Umbilical cord (tissue), 2 donors: ENCODE measurements around the gene OCA2. TPM values are rescaled to one million over a fixed set of nuclear protein-coding genes. Genes with fewer than 3 reads are reported as not detected.

Source experiments
- DNase-seq: peaks from one replicate; pipeline ENCODE4 v3.0.0-alpha.2; 2015; ENCODE audit warnings: low spot score
- total RNA-seq: library from RNA; depleted of rRNA; stranded (reverse); fragments of >200 nt; gene quantifications from one replicate; pipeline ENCODE4 v1.2.3, GENCODE V29; 2014; ENCODE audit warnings: low replicate concordance; ENCODE audit not compliant: insufficient read depth

OCA2 gene
- total RNA-seq, 1 donor from 2014 or later, result 41.2 TPM

DNA sequence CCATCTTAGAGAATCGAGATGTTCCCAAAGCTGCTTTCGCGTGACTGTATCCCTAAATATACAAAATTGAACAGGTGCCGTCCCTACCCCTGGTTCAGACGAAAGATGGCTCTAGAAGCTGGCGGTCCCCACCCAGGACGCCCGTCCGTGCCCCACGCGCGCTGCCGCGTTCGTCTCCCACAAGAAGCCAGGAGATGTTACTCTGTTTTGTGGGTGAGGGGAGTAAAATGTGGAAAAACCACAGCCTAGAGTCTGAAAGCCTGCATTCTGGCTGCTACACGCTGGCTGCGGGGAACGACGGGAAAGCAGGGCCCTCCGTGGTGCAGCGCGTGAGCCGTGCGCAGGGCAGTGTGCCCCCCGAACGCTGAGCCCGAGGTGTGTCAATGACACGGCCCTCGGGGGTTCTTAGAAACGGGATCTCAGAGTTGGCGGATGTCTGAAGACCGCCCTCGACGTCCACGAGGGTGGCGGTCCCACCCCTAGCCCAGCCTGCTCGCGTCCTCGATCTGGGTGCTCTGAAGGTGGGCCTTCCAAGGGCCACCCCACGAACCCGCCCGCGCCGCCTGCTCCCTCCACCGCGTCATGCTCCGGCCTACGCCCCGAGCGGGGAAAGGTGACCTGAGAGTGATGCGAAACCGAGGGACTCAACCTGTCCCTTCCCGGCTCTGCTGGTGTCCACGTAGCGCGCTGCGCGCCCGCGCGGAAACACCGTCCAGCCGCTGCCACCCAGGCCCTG is 95.6 kb downstream of the OCA2 start:
- DNase-seq, result no peak

DNA sequence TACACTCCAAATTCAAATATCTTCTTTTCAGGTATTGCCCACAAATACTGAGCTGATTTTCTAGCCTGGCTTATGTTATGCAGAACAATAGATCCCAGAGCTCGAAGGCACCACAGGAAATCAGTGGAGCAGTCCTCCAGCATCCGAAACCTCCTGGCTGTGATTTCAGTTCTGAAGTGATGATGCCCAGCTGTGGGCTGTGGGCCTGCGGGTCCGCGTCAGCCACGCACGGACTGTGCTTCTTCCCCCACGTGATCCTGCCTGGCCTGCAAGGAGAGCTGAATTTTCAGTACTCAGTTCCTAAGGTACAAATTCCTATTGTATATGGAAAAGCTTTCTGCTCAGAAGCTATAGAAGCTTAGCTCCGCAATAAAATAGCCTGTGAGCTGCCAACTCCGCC is 96.2 kb downstream of the OCA2 start:
- DNase-seq, result no peak

DNA sequence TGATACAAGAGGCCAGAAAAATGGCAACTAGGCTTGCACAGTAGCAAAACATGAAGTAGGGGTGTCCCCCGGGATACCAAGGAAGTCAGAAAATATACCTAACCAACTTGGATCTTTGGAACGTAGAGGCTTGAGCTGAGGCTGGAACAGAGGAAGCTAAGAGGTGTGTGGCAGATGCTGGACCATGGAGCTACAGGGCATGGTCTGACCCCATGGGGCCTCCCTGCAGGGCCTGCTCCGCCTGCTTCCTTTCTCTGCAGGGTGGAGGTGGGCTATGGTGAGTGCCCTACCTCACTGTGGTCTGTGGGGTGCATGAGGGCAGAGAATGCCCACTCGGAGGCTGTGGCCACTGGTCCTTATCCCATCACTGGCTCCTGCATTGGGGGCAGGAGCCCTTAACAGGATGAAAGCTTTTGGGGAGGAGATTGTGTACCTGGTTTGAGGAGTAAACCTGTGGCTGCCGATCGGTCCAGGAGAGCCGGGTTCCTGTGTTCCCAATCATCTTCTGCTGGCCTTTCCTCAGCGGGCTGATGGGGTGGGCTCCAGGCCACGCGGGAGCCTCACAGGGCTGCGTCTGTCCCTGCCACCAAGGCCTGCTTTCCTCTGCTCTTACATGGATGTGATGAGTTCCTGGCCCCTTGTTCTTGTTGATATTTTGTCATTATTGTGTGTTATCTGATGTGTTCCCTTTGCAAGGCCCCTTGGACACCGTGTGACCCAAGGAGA is 96.8 kb downstream of the OCA2 start:
- no peak for DNase-seq

GRCh38 chr15:28001641-28002040 is 97.5 kb downstream of the OCA2 start:
- no peak for DNase-seq

DNA sequence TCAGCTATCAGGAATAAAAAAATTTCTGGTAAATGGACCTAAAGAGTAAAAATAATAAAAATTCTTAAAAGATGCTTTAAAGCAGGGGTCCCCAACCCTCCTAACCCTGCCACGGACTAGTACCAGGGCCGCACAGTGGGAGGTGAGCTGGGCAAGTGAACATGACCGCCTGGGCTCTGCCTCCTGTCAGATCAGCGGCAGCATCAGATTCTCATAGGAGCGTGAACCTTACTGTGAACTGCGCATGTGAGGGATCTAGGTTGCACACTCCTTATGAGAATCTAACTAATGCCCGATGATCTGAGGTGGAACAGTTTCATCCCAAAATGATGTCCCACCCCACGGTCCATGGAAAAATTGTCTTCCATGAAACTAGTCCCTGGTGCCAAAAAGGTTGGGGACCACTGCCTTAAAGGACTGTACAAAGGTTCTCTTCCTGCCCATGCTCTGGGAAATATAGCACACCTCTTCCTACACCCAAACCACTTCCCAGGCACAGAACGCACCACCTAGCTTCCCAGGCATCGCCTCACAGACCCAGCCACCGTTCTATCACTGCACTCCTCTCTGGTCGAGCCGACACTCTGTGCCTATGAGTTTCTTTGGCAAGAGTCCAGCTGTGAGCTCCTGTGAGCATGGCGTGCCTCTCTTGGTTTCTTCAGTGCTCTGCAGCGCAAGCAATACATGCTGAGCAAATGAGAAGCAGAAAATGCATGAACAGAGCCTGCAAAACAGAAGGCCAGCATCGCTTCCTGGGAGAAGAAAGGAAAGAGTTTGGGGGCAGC is 104.9 kb downstream of the OCA2 start:
- peak; percentile 3 for DNase-seq

DNA sequence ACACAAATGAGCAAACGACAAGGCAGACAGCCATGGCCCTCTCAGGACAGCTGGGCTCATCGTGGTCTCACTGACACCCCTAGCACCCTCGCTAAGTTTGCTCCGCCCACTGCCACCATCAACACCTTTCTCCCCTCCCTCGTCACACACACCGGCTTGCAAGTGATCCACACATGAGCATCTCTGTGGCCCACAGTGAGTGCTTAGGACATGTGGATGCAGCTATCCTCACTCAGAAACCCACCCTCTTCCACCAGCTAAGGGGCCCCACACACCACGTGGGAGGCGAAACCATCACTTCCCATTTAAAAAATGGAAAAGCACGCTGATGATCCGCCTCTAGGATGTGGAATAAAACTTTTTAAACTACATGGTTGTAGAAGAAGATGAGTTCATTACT is 105.6 kb downstream of the OCA2 start:
- no peak for DNase-seq

- no peak for DNase-seq
Observed at GRCh38 chr15:27990521-27991515, 108.3 kb downstream of the OCA2 start.

DNA sequence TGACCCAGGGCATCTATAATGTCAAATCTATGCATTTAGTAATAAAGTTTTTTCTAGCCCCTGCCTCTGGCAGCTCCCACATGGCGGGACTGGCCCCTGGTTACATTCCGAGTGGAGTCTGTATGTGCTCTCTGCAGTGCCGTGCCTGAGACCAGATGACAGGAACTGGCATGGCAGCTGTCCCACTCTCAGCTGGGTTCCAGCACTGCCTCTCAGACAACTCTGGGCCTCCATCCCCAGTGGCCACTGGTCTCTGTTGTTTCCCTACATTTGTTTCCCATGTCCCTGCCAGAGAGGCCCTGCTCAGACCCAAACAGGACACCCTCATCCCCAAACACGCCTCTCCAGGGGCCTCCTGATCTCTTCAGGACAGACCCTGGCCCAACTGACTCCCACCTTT is 109.3 kb downstream of the OCA2 start:
- no peak for DNase-seq

DNA sequence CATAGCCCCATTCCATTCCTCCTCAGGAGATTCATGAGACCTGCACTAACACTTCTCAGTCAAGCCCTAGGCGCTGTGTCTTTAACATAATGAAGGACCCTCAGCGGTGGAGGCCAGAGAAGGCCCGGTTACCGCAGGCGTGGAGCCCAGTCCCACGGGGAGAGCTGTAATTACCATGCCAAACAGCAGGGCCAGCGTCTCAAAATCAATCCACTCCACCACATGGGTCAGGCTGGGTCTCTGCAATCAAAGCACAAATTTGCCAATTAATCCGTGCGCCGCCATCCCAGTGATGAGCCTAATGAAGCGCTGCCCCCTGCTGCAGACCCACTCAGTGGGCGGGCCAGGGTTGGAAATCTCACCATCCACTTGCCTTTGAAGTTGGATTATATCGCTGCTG is 109.7 kb downstream of the OCA2 start:
- DNase-seq, result no peak

DNA sequence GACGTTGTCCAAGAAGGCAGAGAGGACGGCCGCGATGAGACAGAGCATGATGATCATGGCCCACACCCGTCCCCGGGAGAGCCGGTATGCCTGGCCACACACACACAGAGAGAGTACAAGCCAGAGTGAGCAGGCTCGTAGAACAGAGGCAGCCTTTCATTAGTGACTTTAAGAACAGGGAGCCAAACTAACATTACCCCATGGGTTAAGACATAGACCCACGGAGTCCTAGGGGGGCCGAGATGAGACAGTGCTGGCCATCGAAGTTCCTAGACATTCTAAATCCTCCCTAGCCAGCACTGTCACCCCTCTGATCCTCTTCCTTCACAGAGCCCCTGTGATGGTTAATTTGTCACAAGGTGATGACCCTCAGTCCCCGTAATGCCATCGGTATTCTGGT is 114.0 kb downstream of the OCA2 start:
- DNase-seq, result no peak

GRCh38 chr15:27983496-27983895 is 115.6 kb downstream of the OCA2 start:
- DNase-seq, result no peak

GRCh38 chr15:27977696-27978095 is 121.4 kb downstream of the OCA2 start:
- DNase-seq, result no peak

DNA sequence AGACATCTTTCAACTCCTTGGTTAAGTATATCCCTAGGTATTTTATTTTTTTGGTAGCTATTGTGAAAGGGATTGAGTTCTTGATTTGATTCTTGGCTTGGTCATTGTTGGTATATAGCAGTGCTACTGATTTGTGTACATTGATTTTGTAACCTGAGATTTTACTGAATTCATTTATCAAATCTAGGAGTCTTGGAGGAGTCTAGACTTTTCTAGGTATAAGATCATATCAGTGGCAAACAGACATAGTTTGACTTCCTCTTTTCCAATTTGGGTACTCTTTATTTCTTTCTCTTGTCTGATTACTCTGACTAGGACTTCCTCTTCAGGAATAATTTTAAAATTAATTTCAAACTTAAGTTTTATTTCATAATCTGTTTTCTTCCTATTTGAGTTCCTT is 125.2 kb downstream of the OCA2 start:
- no peak for DNase-seq

- no peak for DNase-seq
Observed at GRCh38 chr15:27970661-27971392, 128.3 kb downstream of the OCA2 start.

DNA sequence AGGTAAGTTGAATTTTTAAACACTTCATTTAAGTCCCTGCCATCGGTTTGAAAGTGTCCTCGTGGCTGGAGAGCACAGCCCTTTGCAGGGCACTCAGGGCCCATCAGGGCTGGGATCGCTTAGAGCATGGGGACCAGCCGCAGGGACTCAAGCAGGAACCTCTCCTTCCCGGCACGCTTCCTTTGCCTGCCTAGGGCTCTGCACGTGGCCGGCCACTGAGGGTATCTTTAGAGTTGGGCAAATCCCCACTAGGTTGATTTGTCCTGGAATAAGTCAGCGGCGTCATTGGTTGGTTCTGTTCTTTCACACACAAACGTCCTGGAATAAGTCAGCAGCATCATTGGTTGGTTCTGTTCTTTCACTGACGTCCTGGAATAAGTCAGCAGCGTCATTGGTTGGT is 131.6 kb downstream of the OCA2 start:
- no peak for DNase-seq

GRCh38 chr15:27965546-27965945 is 133.6 kb downstream of the OCA2 start:
- no peak for DNase-seq

DNA sequence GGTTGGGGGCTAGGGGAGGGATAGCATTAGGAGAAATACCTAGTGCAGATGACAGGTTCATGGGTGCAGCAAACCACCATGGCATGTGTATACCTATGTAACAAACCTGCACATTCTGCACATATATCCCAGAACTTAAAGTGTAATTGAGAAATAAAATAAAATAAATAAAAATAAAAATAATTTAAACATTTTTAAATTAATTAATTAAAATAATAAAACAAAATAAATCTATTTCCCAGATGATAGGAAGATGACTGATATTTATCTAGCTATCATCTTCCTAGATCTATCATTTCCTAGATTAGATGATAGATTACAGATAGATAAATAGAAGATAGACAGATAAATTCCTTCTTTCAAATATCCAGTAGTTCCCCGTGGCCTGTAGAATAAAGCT is 137.3 kb downstream of the OCA2 start:
- no peak for DNase-seq

DNA sequence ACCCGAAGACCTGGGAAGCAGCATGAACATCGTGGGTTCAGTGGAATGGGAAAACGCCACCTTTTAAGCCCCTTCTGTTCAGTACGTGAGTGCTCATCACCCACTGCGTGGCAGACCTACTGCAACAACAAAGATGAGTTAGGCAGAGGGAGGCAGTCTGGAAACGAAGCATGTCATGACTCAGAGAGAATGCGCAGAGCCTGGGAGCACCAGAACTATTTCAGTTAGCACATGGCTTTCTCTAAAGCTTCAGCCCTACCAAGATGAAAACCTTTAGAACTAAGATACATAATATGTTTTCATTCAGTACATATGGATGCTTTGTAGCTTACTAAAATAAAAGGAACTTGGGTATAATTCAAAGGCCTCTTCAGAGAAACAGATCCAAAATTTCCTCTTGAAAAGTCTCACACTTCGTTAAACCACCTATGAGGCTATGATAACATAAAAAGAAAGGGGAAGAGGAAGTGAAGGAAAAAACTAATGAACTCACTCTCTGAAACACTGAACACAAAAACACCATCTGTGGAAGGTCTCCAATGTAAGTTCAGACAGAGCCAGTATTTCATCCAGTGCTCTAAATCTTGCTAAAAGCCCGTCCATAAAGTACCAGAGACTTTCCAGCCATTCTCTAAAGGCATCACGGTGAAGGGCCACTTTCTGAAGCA is 140.1 kb downstream of the OCA2 start:
- peak; percentile 87 for DNase-seq

DNA sequence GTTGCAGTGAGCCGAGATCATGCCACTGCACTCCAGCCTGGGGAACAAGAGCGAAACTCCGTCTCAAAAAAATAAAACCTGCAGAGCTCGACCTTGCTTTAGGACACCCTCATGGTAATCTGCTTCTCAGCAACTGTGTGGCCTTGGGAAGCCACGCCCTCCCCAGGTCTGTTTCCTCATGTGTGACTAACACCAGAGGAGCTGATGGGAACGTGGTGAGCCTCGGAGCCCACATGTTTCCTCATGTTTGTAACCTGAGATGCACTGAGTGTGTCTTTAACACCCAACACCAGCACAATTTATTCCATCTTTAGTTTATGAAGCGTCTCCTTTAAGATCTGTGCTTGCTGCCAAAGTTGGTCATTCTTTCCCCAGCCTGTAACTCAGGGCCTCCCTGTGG is 142.8 kb downstream of the OCA2 start:
- DNase-seq, result peak; percentile 7

DNA sequence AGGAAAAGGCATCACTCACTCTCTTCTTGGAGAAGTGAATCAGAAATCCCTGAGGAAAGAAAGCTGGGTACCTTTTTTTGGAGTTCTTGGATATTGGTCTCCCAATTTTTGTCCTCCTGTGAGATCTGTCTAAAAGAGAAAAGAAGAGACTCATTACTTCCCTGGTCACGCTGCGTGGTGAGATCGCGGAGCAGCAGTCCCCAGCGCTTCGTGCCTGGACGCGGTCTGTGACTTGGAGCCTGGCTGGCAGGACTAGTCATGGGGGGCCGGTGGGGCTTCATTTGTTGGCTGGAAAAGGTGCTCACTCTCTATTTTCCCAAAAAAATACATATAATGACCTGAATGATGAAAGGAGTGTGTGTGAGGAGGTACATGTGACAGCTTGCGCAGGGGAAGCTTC is 144.0 kb downstream of the OCA2 start:
- no peak for DNase-seq
